Large intestine (tissue), 3 donors: ENCODE results near the gene GLRX5. TPM values are rescaled to one million over a fixed set of nuclear protein-coding genes. Genes with fewer than 3 reads are reported as not detected.

Experiments used
- DNase-seq, 2 donors: peaks; one replicate each; pipeline versions ENCODE4 v3.0.0 to v3.0.0-alpha.2; 2013
- H3K27ac ChIP-seq: one replicate; pipeline ENCODE4 v1.5.1; 2013; ENCODE audit warnings: low read length
- H3K27me3 ChIP-seq: 2 replicates; pipeline ENCODE4 v1.6.1; 2013; ENCODE audit warnings: low read length; ENCODE audit not compliant: control insufficient read depth, insufficient read depth
- H3K36me3 ChIP-seq: 2 replicates; pipeline ENCODE4 v1.6.1; 2013; ENCODE audit warnings: low read length; ENCODE audit not compliant: control insufficient read depth, insufficient read depth
- H3K4me1 ChIP-seq: one replicate; pipeline ENCODE4 v1.6.1; 2013; ENCODE audit warnings: low read length; ENCODE audit not compliant: control insufficient read depth, insufficient read depth
- H3K4me3 ChIP-seq: one replicate; pipeline ENCODE4 v1.5.1; 2013; ENCODE audit warnings: low read length
- H3K9me3 ChIP-seq: one replicate; pipeline ENCODE4 v1.6.1; 2013; ENCODE audit warnings: mild to moderate bottlenecking, low read depth, low read length, moderate library complexity; ENCODE audit not compliant: control insufficient read depth
- WGBS: methylation state at CpG from one replicate; pipeline ENCODE4 v1.1.5; 2013; ENCODE audit warnings: low lambda C conversion rate; ENCODE audit not compliant: insufficient coverage; 5-methylcytosine and 5-hydroxymethylcytosine counted together
- polyA plus RNA-seq: library from polyadenylated mRNA; unstranded; fragments of 120-200 nt; gene quantifications from one replicate; pipeline ENCODE4 v1.2.1, GENCODE V29; 2013

Gene GLRX5
- polyA plus RNA-seq, 1 donor, result 46.5 TPM

DNA sequence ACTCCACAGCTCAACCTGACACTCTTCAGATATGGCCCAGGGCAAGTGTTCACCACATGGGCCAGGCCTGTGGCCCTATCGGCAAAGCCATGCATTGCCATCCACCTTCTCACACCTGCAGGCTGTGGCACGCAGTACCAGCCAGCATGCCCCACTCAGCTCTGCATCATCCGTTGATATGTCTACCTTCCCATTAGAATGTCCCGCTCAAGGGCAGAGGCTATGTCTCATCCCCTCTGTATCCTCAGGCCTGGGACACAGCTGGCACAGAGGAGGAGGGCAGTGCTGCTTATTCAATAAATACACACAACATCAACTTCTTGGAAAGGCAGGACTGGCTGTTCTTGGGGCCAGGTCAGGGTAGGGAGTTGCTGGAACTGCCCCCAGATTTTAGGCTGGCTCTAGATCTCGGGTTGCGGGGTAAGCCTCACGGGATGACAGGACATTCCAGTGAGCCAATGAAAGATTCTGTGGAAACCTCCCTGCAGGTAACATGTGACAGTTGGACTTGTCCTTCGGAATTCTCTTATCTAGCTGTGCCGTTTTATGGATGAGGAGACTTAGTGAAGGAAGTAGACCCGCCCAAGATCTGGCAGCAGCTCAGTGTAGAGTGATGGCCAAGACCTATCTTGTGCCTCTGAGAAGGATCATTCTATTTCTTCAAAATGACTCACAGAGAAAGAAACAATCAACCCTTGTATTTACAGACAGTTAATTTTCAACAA, 44.0 kb upstream of the GLRX5 start:
- peak; percentile 74 to 86 for DNase-seq
- H3K36me3 ChIP-seq, result no peaks in the 10 kb centered on the region
- WGBS, result 0% methylated on average over 1 of the region's 10 CpGs
- peak overlapping the region; percentile 30 for H3K27ac ChIP-seq
- H3K9me3 ChIP-seq, result no peaks in the 10 kb centered on the region
- H3K4me1 ChIP-seq, result peaks cover 12% of the 10 kb centered on the region
- H3K27me3 ChIP-seq, result no peaks in the 10 kb centered on the region
- no peak overlapping the region for H3K4me3 ChIP-seq

DNA sequence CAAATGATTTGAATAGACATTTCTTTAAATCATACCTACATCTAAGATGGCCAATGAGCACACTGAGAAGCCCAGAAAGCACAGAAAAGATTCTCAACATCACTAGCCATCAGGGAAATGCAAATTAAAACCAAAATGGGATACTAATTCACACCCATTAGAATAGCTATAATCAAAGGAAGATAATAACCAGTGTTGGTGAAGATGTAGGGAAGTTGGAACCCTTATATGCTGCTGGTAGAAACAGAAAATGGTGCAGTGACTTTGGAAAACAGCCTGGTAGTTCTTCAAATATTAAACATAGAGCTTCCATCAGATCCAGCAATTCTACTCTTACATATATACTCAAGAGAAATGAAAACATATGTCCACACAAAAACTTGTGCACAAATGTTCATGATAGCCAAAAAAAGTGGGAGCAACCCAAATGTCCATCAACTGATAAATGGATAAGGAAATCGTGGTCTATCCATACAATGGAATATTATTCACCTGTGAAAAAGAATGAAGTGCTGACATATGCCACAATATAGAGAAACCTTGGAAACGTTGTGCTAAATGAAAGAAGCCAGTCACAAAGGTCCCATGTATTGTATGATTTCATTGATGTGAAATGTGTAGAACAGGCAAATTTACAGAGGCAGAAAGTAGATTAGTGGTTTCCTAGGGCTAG, 42.8 kb upstream of the GLRX5 start:
- Histone ChIP-seq H3K9me3 (no peaks in the 10 kb centered on the region), H3K27ac (no peak overlapping the region), H3K4me3 (no peak overlapping the region), H3K36me3 (no peaks in the 10 kb centered on the region), H3K27me3 (no peaks in the 10 kb centered on the region), H3K4me1 (peaks cover 12% of the 10 kb centered on the region)
- DNase-seq, result no peak
- 100% methylated on average over 1 of the region's 2 CpGs for WGBS

DNA sequence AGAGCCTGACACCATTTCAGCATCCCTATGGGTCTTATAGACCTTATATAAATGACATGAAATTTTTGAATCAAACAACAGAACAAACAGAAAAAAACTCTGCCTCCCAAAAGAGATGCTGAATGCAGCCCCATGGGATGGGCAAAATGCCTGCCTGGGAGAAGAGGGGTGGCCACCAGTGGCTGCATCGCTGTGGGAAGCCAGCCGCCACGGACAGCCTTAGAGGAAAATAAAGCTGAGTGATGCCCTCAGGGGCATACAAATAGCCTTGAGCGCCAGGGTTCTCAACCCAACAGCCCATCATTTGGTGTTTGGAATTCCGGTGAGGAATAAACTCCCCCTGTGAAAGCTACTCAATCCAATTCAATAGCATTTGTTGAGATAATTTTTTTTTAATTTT, 41.3 kb upstream of the GLRX5 start:
- no peak overlapping the region for H3K27ac ChIP-seq
- no peaks in the 10 kb centered on the region for H3K27me3 ChIP-seq
- H3K9me3 ChIP-seq, result no peaks in the 10 kb centered on the region
- WGBS, result no CpG with 5 or more reads among the region's 5 CpGs
- H3K36me3 ChIP-seq, result no peaks in the 10 kb centered on the region
- peaks cover 12% of the 10 kb centered on the region for H3K4me1 ChIP-seq
- DNase-seq, result no peak
- no peak overlapping the region for H3K4me3 ChIP-seq

DNA sequence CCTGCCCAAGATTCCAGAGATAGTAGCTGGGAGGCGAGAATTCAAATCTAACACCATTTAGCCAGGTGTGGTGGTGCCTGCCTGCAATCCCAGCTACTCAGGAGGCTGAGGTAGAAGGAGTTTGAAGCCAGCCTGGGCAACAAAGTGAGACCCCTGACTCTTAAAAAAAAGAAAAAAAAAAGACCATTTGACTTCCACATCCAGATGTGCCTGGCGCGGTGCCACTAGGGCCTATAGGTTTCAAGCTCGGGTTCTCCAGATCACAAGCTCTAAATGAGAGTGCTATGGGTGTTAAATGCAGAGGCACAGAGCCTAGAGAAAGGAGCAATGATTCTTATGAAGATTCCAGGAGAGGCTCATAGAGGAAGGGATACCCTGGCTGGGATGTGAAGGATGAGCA, 40.9 kb upstream of the GLRX5 start:
- DNase-seq, result no peak
- H3K27me3 ChIP-seq, result no peaks in the 10 kb centered on the region
- WGBS, result no CpG with 5 or more reads among the region's 4 CpGs
- H3K36me3 ChIP-seq, result no peaks in the 10 kb centered on the region
- H3K4me1 ChIP-seq, result peaks cover 12% of the 10 kb centered on the region
- H3K4me3 ChIP-seq, result no peak overlapping the region
- H3K27ac ChIP-seq, result no peak overlapping the region
- no peaks in the 10 kb centered on the region for H3K9me3 ChIP-seq

DNA sequence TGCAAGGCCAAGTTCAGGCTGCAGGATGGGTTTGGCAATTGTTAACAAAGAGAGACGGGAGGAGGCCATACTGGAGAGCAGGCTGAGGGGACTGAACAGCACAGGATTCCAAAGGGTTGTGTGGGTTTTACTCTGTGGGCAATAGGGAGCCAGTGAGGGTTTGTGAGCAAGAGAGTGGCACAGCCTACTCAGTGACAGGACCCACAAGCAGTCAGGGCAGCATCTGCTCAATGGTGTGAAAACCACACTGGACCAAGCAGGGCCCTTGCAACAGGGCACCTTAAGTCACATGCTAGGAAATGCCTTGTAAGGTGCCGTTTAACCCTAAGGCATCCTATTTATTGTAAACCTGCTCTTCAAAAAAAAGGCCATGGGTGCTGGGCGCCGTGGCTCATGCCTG, 40.4 kb upstream of the GLRX5 start:
- Histone ChIP-seq H3K27ac (no peak overlapping the region), H3K27me3 (no peaks in the 10 kb centered on the region)
- WGBS, result no CpG with 5 or more reads among the region's 4 CpGs

DNA sequence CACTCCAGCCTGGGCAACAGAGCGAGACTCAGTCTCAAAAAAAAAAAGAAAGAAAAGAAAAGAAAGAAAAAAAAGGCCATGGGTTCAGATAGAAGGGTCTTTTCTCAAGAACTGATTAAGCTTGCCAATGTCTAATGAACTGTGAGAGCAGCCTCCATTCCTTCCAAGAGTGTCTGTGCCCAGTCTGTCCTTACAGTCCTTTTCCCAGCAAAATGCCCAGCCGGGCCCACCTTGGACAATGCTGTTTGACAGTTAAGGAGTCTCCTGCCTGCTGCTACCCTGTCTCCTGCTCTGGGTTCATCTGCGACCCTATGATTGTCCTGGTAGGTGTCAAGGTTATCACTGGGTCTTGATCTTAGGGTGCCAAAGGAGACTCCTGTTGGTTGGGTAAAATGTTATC, 39.8 kb upstream of the GLRX5 start:
- Histone ChIP-seq H3K4me3 (no peak overlapping the region), H3K36me3 (no peaks in the 10 kb centered on the region), H3K27me3 (no peaks in the 10 kb centered on the region), H3K4me1 (peaks cover 13% of the 10 kb centered on the region), H3K9me3 (no peaks in the 10 kb centered on the region), H3K27ac (no peak overlapping the region)
- DNase-seq, result no peak
- WGBS, result 100% methylated on average over 1 of the region's 3 CpGs

More for the DNA sequence above, 40.4 kb upstream of the GLRX5 start:
- H3K4me1 ChIP-seq, result peaks cover 12% of the 10 kb centered on the region
- no peak overlapping the region for H3K4me3 ChIP-seq
- no peaks in the 10 kb centered on the region for H3K36me3 ChIP-seq
- DNase-seq, result no peak
- H3K9me3 ChIP-seq, result no peaks in the 10 kb centered on the region

DNA sequence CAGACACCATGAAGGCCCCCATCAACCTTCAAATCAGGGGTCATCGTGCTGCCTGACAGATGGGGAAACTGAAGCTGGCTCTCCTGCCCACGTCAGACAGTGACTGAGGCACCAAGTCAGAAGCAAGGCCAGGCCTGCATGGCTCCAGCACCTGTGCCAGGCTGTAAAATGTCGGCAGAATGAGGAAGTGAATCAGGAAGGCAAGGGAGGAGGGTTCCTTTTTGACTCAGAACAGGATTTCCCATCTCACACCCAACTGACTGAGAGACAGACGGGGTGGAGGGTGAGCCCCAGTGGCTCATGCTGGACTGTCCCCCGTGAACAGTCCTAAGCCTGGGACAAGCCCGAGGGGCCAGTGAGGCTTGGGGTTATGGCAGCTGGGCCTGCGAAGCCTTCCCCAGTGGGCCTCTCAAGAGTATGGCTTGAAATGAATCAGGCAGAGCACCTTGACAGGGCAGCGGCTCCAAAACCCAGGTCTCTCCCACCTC, 39.3 kb upstream of the GLRX5 start:
- peaks cover 13% of the 10 kb centered on the region for H3K4me1 ChIP-seq
- DNase-seq, result no peak
- WGBS, result no CpG with 5 or more reads among the region's 8 CpGs

DNA sequence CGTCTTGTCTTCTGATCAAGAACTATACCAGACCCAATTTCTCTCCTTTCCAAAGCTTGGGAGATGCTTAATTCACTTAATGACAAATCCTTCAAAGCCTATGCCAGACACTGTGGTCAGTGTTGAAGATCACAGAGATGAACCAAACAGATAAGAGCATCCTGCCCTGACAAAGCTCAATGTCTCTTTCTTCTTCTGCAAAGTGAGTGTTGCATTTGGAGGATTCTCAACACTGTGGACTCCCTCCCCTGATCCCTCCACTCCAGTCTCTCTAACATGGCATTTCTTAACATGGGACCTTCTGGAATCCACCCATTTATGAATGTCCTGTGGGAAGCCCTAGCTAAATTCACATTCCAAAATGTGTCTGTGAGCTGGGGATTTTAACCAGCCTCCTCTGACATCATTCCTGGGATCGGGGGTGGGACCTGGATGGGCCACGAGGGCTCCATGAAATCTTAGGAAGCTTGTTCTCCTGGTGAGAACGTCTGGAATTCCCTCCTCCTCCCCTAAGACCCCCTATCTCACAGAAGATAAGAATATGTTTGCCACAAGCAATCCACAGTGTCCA, 38.7 kb upstream of the GLRX5 start:
- no CpG with 5 or more reads among the region's 4 CpGs for WGBS
- Histone ChIP-seq H3K27ac (no peak overlapping the region), H3K4me1 (peaks cover 9% of the 10 kb centered on the region)

More for the DNA sequence above, 39.3 kb upstream of the GLRX5 start:
- H3K27me3 ChIP-seq, result no peaks in the 10 kb centered on the region
- no peak overlapping the region for H3K27ac ChIP-seq
- H3K36me3 ChIP-seq, result no peaks in the 10 kb centered on the region
- no peaks in the 10 kb centered on the region for H3K9me3 ChIP-seq
- no peak overlapping the region for H3K4me3 ChIP-seq

DNA sequence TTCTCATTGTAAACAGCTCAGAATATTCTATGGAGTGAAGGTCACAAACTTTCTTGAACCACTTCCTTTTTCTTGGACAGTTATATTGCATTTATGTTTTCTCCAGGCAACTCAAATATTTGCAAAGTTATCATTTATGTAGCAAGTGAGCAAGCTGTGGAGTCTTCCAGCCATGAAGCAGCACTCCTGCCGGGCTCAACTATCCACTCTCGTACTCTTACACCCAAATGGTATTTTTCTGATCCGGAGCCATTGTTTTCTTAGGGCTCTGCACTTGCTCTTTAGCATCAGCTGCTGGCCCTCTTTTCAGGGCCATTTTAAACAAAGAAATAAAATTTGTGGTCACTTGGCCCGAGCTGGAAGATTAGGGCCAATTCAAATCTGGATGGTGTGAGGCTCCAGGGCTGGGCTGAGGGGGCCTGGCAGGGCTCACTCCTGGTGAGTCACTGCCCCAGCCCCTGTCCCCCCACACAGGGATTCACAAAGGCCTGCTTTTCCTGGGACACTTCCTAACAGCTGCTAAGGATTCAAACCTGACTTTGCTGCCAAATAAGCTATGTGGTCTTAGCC, 38.1 kb upstream of the GLRX5 start:
- Histone ChIP-seq H3K4me1 (peaks cover 8% of the 10 kb centered on the region), H3K9me3 (no peaks in the 10 kb centered on the region), H3K27ac (no peak overlapping the region), H3K27me3 (no peaks in the 10 kb centered on the region), H3K4me3 (no peak overlapping the region), H3K36me3 (no peaks in the 10 kb centered on the region)
- no CpG with 5 or more reads among the region's 4 CpGs for WGBS
- DNase-seq, result no peak

More for the DNA sequence above, 38.7 kb upstream of the GLRX5 start:
- Histone ChIP-seq H3K36me3 (no peaks in the 10 kb centered on the region), H3K4me3 (no peak overlapping the region), H3K27me3 (no peaks in the 10 kb centered on the region), H3K9me3 (no peaks in the 10 kb centered on the region)
- DNase-seq, result no peak

DNA sequence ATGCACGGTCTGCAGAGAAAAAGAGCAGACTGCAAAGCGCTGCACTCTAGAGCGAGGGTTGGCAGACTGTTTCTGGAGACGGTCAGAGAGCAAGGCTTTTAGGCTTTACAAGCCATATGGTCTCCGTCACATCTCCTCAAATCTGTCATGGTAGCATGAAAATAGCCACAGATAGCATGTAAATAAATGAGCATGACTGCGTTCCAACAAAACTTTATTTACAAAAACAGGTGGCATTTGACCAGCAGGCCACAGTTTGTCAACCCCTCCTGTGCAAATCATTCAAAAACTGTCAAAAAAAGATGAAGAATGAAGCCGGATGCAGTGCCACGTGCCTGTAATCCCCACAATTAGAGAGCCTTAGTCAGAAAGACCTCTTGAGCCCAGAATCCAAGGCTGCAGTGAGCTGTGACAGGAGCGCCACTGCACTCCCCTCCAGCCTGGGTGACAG, 37.3 kb upstream of the GLRX5 start:
- Histone ChIP-seq H3K9me3 (no peaks in the 10 kb centered on the region), H3K27ac (no peak overlapping the region), H3K4me3 (no peak overlapping the region), H3K4me1 (peaks cover 6% of the 10 kb centered on the region), H3K36me3 (no peaks in the 10 kb centered on the region), H3K27me3 (no peaks in the 10 kb centered on the region)
- DNase-seq, result no peak
- 100% methylated on average over 1 of the region's 9 CpGs for WGBS
